ENCODE results near the gene TMEM132C. TPM values are rescaled to one million over a fixed set of nuclear protein-coding genes. Genes with fewer than 3 reads are reported as not detected.

The TMEM132C gene
- total and polyA plus RNA-seq, 4 donors: 0.05 to 0.08 (median 0.05) TPM; not detected in 1

GRCh38 chr12:128672428-128672827, 405.5 kb downstream of the TMEM132C start (continued):
- no peak for TF ChIP-seq CTCF (IDR thresholded peaks at IDR 0.05; ENCODE audit: low read depth, low read length, missing input control)
- TF ChIP-seq SP1 (IDR thresholded peaks at IDR 0.05): no peak
- TF ChIP-seq EGR1 (IDR thresholded peaks at IDR 0.05; ENCODE audit: low read depth in 2 of 2): no peak
- TF ChIP-seq MAX (IDR thresholded peaks at IDR 0.05): no peak
- TF ChIP-seq YY1 (IDR thresholded peaks at IDR 0.05): no peak
- no peak for TF ChIP-seq RXRA (IDR thresholded peaks at IDR 0.05)
- no peak for TF ChIP-seq JUND (IDR thresholded peaks at IDR 0.05)

GRCh38 chr12:128672893-128673292, 405.9 kb downstream of the TMEM132C start:
- TF ChIP-seq EGR1 (IDR thresholded peaks at IDR 0.05; ENCODE audit: low read depth in 2 of 2): no peak
- no peak for TF ChIP-seq ATF3 (IDR thresholded peaks at IDR 0.05)
- TF ChIP-seq YY1 (IDR thresholded peaks at IDR 0.05): no peak
- no peak for TF ChIP-seq FOXA2 (IDR thresholded peaks at IDR 0.05)
- TF ChIP-seq ZBTB33 (IDR thresholded peaks at IDR 0.05): no peak
- no peak for TF ChIP-seq RAD21 (IDR thresholded peaks at IDR 0.05)
- TF ChIP-seq MAX (IDR thresholded peaks at IDR 0.05): no peak
- TF ChIP-seq SP1 (IDR thresholded peaks at IDR 0.05): no peak
- TF ChIP-seq GABPA (IDR thresholded peaks at IDR 0.05 in 1 of 2, conservative IDR thresholded peaks at IDR 0.05 in 1 of 2): no peak
- no peak for TF ChIP-seq HNF4A (conservative IDR thresholded peaks at IDR 0.05)
- Histone ChIP-seq H3K9me3 (ENCODE audit: control insufficient read depth in 4 of 4, low read length in 3 of 4) (peaks cover 0 to 2% (median 0%) of the 10 kb centered on the region in 4 donors), H3K36me3 (ENCODE audit: control insufficient read depth in 4 of 4, insufficient read depth in 3 of 4, low read depth in 1 of 4, low read length in 3 of 4) (no peaks in the 10 kb centered on the region), H3K4me1 (ENCODE audit: control insufficient read depth in 4 of 4, insufficient read depth in 4 of 4, low read length in 3 of 4) (no peaks in the 10 kb centered on the region), H3K9ac (ENCODE audit: low read depth in 1 of 2, low read length in 2 of 2) (no peak overlapping the region), H3K4me3 (ENCODE audit: low read depth in 1 of 3, low read length in 3 of 3) (no peak overlapping the region), H3K27me3 (ENCODE audit: control insufficient read depth in 4 of 4, insufficient read depth in 4 of 4, low read length in 3 of 4) (no peaks in the 10 kb centered on the region), H3K27ac (ENCODE audit: low read depth in 1 of 2, low read length in 2 of 2) (no peak overlapping the region)
- no peak for DNase-seq (ENCODE audit: low spot score)
- 69% methylated on average over 4 of the region's 4 CpGs for WGBS

GRCh38 chr12:128675576-128675975, 408.6 kb downstream of the TMEM132C start:
- no peaks in the 10 kb centered on the region for H3K36me3 ChIP-seq (ENCODE audit: control insufficient read depth in 4 of 4, insufficient read depth in 3 of 4, low read depth in 1 of 4, low read length in 3 of 4)
- no peak overlapping the region for H3K27ac ChIP-seq (ENCODE audit: low read depth in 1 of 2, low read length in 2 of 2)
- H3K9ac ChIP-seq (ENCODE audit: low read depth in 1 of 2, low read length in 2 of 2): no peak overlapping the region
- no peak overlapping the region for H3K4me3 ChIP-seq (ENCODE audit: low read depth in 1 of 3, low read length in 3 of 3)
- no peaks in the 10 kb centered on the region for H3K4me1 ChIP-seq (ENCODE audit: control insufficient read depth in 4 of 4, insufficient read depth in 4 of 4, low read length in 3 of 4)
- H3K9me3 ChIP-seq (ENCODE audit: control insufficient read depth in 4 of 4, low read length in 3 of 4): peaks cover 0 to 4% (median 1%) of the 10 kb centered on the region in 4 donors
- DNase-seq (ENCODE audit: low spot score): no peak
- TF ChIP-seq ATF3 (IDR thresholded peaks at IDR 0.05) (no peak), YY1 (IDR thresholded peaks at IDR 0.05) (no peak), FOXA1 (IDR thresholded peaks at IDR 0.05) (no peak), GABPA (IDR thresholded peaks at IDR 0.05 in 1 of 2, conservative IDR thresholded peaks at IDR 0.05 in 1 of 2) (no peak), RXRA (IDR thresholded peaks at IDR 0.05) (no peak), HNF4G (IDR thresholded peaks at IDR 0.05) (no peak), SP1 (IDR thresholded peaks at IDR 0.05) (no peak), HNF4A (conservative IDR thresholded peaks at IDR 0.05) (no peak), JUND (IDR thresholded peaks at IDR 0.05) (no peak), RAD21 (IDR thresholded peaks at IDR 0.05) (no peak), MAX (IDR thresholded peaks at IDR 0.05) (no peak), REST (IDR thresholded peaks at IDR 0.05) (no peak)
- H3K27me3 ChIP-seq (ENCODE audit: control insufficient read depth in 4 of 4, insufficient read depth in 4 of 4, low read length in 3 of 4): no peaks in the 10 kb centered on the region

Measured in liver (tissue), 9 donors.